HepG2 (cell line): ENCODE data around the gene FAM83G. TPM values are rescaled to one million over a fixed set of nuclear protein-coding genes. Genes with fewer than 3 reads are reported as not detected.

ENCODE experiments used
- CBX5 ChIP-seq: sonication (generic); formaldehyde crosslinking; IDR thresholded peaks from 2 replicates; pipeline ENCODE4 v1.4.0; 2020; ENCODE audit warnings: missing genetic modification reagents, borderline replicate concordance
- ISX ChIP-seq: sonication (generic); formaldehyde crosslinking; conservative IDR thresholded peaks from 2 replicates; pipeline ENCODE4 v1.5.0; 2020; ENCODE audit warnings: missing genetic modification reagents
- LCORL ChIP-seq, 2 experiments: fragments of 450-650 bp in 1 of 2; sonication (generic) in 1 of 2; formaldehyde crosslinking in 1 of 2; IDR thresholded peaks; 2 replicates each; pipeline versions ENCODE4 v1.5.0 to v1.6.1; 2017 to 2020; ENCODE audit warnings: antibody characterized with exemption in 1 of 2, missing genetic modification reagents in 1 of 2
- MLXIP ChIP-seq: sonication (generic); formaldehyde crosslinking; IDR thresholded peaks from 2 replicates; pipeline ENCODE4 v1.9.0; 2021; ENCODE audit warnings: missing genetic modification reagents, borderline replicate concordance
- NR0B2 ChIP-seq: sonication (generic); formaldehyde crosslinking; IDR thresholded peaks from 2 replicates; pipeline ENCODE4 v1.4.0; 2020; ENCODE audit warnings: mild to moderate bottlenecking, missing genetic modification reagents
- SP1 ChIP-seq, 2 experiments: fragments of 450-650 bp in 1 of 2; sonication (generic) in 1 of 2; formaldehyde crosslinking in 1 of 2; IDR thresholded peaks; 2 replicates each; pipeline versions ENCODE4 v1.4.0 to v1.6.1; 2016 to 2020; ENCODE audit warnings: missing genetic modification reagents in 1 of 2
- U2AF2 ChIP-seq: fragments of 200-400 bp; formaldehyde crosslinking; IDR thresholded peaks from 2 replicates; pipeline ENCODE4 v1.6.1; 2017; ENCODE audit warnings: low read depth, mild to moderate bottlenecking, low read length
- ZBTB38 ChIP-seq: sonication (generic); formaldehyde crosslinking; IDR thresholded peaks from 2 replicates; pipeline ENCODE4 v1.5.1; 2020; ENCODE audit warnings: mild to moderate bottlenecking, missing genetic modification reagents
- ZC3H4 ChIP-seq: sonication (generic); formaldehyde crosslinking; IDR thresholded peaks from 2 replicates; pipeline ENCODE4 v1.4.0; 2020; ENCODE audit warnings: missing genetic modification reagents, borderline replicate concordance
- ZFP36 ChIP-seq: fragments of 150-350 bp; IDR thresholded peaks from 2 replicates; pipeline ENCODE4 v1.6.1; 2018; ENCODE audit warnings: borderline replicate concordance, low read length, low read depth; ENCODE audit not compliant: partially characterized antibody
- ZNF142 ChIP-seq: sonication (generic); formaldehyde crosslinking; IDR thresholded peaks from 2 replicates; pipeline ENCODE4 v1.4.0; 2020; ENCODE audit warnings: missing genetic modification reagents
- ZNF281 ChIP-seq: sonication (generic); formaldehyde crosslinking; IDR thresholded peaks from 2 replicates; pipeline ENCODE4 v1.4.0; 2020; ENCODE audit warnings: missing genetic modification reagents, borderline replicate concordance
- ZNF446 ChIP-seq: sonication (generic); formaldehyde crosslinking; IDR thresholded peaks from 2 replicates; pipeline ENCODE4 v1.5.0; 2020; ENCODE audit warnings: mild to moderate bottlenecking, missing genetic modification reagents
- ZNF607 ChIP-seq: sonication (generic); formaldehyde crosslinking; IDR thresholded peaks from 2 replicates; pipeline ENCODE4 v1.5.1; 2020; ENCODE audit warnings: missing genetic modification reagents, mild to moderate bottlenecking, borderline replicate concordance
- polyA plus RNA-seq, 8 experiments: library from polyadenylated mRNA; depleted of rRNA in 3 of 8; stranded (reverse) in 7 of 8; unstranded in 1 of 8; fragments of >200 nt; fragmentation: Illumina TruSeq in 4 of 8; extraction: Trizol in 4 of 8; gene quantifications; 2 replicates each; pipeline versions ENCODE4 v1.2.1 to v1.2.3, GENCODE V29; 2011 to 2016; ENCODE audit warnings: low read depth in 4 of 8, missing spikeins in 1 of 8, mixed read lengths in 1 of 8; ENCODE audit not compliant: insufficient read depth in 1 of 8
- total RNA-seq, 5 experiments: library from RNA; depleted of rRNA; stranded (reverse); fragments of >200 nt; fragmentation: Illumina TruSeq; extraction: Trizol; gene quantifications; 2 replicates each; pipeline ENCODE4 v1.2.3, GENCODE V29; 2016; ENCODE audit warnings: low read depth in 1 of 5

FAM83G gene
- total and polyA plus RNA-seq, 2 of the 13 experiments (the other 11 are each of a cell fraction or from before 2014, with no cell fraction given) = 13.7 to 18.6 TPM

GRCh38 chr17:19010729-19011505, 6.4 kb upstream of the FAM83G start (continued):
- TF ChIP-seq ZNF142 (CRISPR knock-in tag) (no peak), LCORL (IDR thresholded peaks at IDR 0.05) (no peak), LCORL (CRISPR knock-in tag; IDR thresholded peaks at IDR 0.05) (peak; percentile 56; the same call in 1 of the 2 replicates), CBX5 (CRISPR knock-in tag) (no peak), MLXIP (CRISPR knock-in tag) (no peak), ZNF446 (CRISPR knock-in tag) (no peak), ZNF281 (CRISPR knock-in tag) (peak; percentile 46; the same call in 1 of the 2 replicates), ZBTB38 (no peak), SP1 (IDR thresholded peaks at IDR 0.05) (no peak), SP1 (CRISPR knock-in tag; IDR thresholded peaks at IDR 0.05) (no peak), U2AF2 (no peak), ZFP36 (no peak), NR0B2 (no peak), ZNF607 (CRISPR knock-in tag) (no peak), ISX (CRISPR knock-in tag) (no peak), ZC3H4 (no peak)
